ENCODE measurements around the gene MYBBP1A. TPM values are rescaled to one million over a fixed set of nuclear protein-coding genes. Genes with fewer than 3 reads are reported as not detected.

Gene MYBBP1A
- total and polyA plus RNA-seq, 2 of the 8 experiments (the other 6 are each of a cell fraction or from before 2014, with no cell fraction given): 46.8 to 151 TPM

- TF ChIP-seq ASH2L (IDR thresholded peaks at IDR 0.05; ENCODE audit: low read length): peak; percentile 80
- TF ChIP-seq HDAC6 (IDR thresholded peaks at IDR 0.05; ENCODE audit: low read depth, low read length): no peak
- peak; percentile 61 to 79; a peak in 3 of 4 replicates for TF ChIP-seq HDAC2 (IDR thresholded peaks at IDR 0.05; ENCODE audit: borderline replicate concordance in 1 of 2, low read depth in 2 of 2, low read length in 2 of 2)
- no peak for TF ChIP-seq ZNF274 (IDR thresholded peaks at IDR 0.05; ENCODE audit: borderline replicate concordance, extremely low read depth, low read length)
- TF ChIP-seq CBX8 (IDR thresholded peaks at IDR 0.05; ENCODE audit: borderline replicate concordance, low read depth, low read length): no peak
- TF ChIP-seq TBP (IDR thresholded peaks at IDR 0.05; ENCODE audit: low read depth, low read length): 0 out of 2 replicates have a peak, but pooled peaks have one; percentile 36
- no peak for TF ChIP-seq BCL11A (IDR thresholded peaks at IDR 0.05; ENCODE audit: low read depth in 2 of 2, low read length in 2 of 2)
- TF ChIP-seq MAFK (IDR thresholded peaks at IDR 0.05; ENCODE audit: low read depth, low read length): peak; percentile 47; the same call in 1 of the 2 replicates
- TF ChIP-seq KDM5A (IDR thresholded peaks at IDR 0.05; ENCODE audit: low read length): no peak
- TF ChIP-seq KDM4A (IDR thresholded peaks at IDR 0.05; ENCODE audit: low read depth, low read length, severe bottlenecking): no peak
Measured at GRCh38 chr17:4599505-4600281, 44.5 kb upstream of the MYBBP1A start (continued).
